Mononuclear cell (primary cell): ENCODE results near the gene CDH13. TPM values are rescaled to one million over a fixed set of nuclear protein-coding genes. Genes with fewer than 3 reads are reported as not detected.

Experiments
- H3K27me3 ChIP-seq: 2 replicates; pipeline ENCODE4 v1.6.0; 2011; ENCODE audit warnings: low read length, control low read depth; ENCODE audit not compliant: insufficient read depth
- H3K4me1 ChIP-seq: 2 replicates; pipeline ENCODE4 v1.5.1; 2011; ENCODE audit warnings: mild to moderate bottlenecking, low read length, control low read depth; ENCODE audit not compliant: insufficient read depth
- H3K4me3 ChIP-seq: 2 replicates; pipeline ENCODE4 v1.5.1; 2011; ENCODE audit warnings: mild to moderate bottlenecking, low read length, moderate library complexity
- H3K9me3 ChIP-seq: 2 replicates; pipeline ENCODE4 v1.5.1; 2011; ENCODE audit warnings: low read depth, mild to moderate bottlenecking, control low read depth, low read length
- total RNA-seq: library from RNA; depleted of rRNA; stranded (reverse); fragments of >200 nt; gene quantifications from one replicate; pipeline ENCODE4 v1.2.3, GENCODE V29; 2012

Gene CDH13
- total RNA-seq, 1 donor: 0.10 TPM

DNA sequence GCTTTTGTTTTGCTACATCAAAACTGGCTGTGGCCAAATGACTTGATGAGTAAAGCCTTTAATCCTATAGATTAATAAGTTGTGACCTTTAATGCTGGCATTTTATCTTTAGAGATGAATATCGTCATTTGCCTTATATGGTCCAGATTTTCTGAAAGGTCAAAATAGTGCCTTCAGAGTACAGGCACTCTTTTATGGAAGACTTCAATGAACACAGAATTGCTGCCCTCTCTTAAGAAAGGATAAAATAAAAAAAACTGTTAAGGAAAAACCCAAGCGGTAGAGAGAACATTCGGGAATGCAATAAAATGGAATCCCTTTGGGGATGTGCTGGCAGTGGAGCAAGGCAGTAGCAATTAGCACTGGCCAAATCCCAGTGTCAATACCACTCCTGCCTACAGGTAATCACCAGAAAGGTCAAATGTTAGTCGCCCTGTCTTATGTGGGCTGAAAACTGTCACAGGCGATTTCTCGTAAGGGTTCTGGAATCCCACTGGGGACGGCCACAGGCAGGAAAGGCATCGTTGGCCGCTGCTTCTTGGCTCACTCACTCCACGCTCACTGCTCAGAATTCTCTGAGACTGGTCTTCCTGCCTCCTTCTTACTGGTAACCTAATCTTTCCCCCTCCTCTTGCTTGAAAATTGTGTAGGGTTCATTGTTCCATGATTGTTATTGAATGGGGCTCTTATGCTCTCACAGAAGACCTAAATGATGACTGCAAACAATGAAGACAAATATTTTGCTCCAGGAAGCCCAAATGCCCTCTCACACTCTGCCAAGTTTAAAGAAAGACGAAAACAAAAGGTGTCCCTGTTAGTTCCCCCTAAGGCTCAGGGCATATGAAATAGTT, 1135.6 kb downstream of the CDH13 start:
- H3K27me3 ChIP-seq: no peaks in the 10 kb centered on the region
- no peak overlapping the region for H3K4me3 ChIP-seq
- no peaks in the 10 kb centered on the region for H3K9me3 ChIP-seq
- no peaks in the 10 kb centered on the region for H3K4me1 ChIP-seq

GRCh38 chr16:83762992-83763358, 1136.2 kb downstream of the CDH13 start:
- Histone ChIP-seq H3K4me3 (no peak overlapping the region), H3K9me3 (no peaks in the 10 kb centered on the region), H3K27me3 (no peaks in the 10 kb centered on the region), H3K4me1 (no peaks in the 10 kb centered on the region)

DNA sequence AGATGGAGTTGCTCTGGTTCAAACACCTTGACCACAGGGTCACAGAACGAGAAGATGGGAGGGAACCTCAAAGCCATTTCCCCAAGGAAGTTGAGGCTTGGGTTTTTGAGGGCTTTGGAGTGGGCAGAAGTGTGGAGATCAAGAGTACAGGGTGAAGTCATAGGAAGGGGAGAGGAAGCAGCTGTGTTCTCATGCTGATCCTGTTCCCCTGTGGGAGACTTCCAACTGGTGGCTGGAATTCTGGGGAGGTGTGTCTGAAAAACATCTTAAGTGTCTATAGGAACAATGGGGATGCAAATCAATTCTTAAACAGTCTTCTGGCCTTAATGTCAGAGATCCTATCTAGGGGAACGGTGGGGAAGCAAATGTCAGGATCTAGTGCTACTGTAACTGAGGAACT, 1142.2 kb downstream of the CDH13 start:
- Histone ChIP-seq H3K27me3 (no peaks in the 10 kb centered on the region), H3K9me3 (no peaks in the 10 kb centered on the region), H3K4me1 (peaks cover 13% of the 10 kb centered on the region), H3K4me3 (no peak overlapping the region)

- Histone ChIP-seq H3K27me3 (no peaks in the 10 kb centered on the region), H3K4me3 (no peak overlapping the region), H3K9me3 (no peaks in the 10 kb centered on the region), H3K4me1 (peaks cover 13% of the 10 kb centered on the region)
Measured at GRCh38 chr16:83769397-83770008, 1142.7 kb downstream of the CDH13 start.

DNA sequence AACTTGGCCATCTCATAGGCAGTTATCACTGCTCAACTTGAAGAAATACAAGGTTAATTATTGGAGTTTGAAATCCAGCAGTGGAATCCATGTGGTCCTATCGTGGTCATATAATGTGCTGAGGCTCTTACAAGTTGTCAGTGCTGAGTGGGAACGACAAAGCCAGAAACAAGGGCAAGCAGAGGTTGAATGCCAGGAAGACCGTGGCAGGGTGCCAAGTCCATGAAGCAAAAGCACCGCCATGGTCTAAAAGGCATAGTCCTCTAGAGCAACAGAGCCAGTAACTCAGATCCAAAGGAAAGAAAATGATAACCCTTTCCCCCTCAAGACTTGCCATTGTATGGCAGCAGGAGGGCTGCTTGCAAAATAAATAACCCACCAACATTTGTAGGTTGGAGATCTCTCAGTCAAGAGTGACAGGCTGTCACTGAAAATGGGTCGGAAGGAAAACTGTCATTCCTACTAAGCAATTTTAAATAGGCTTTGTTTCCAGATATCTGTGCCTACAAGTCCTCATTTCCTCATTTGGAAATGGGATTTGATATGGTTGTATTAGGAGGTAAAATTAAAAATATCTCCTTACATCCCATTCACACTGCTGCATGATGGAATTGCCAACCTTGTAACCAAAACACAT, 1144.7 kb downstream of the CDH13 start:
- no peaks in the 10 kb centered on the region for H3K9me3 ChIP-seq
- no peaks in the 10 kb centered on the region for H3K27me3 ChIP-seq
- no peak overlapping the region for H3K4me3 ChIP-seq
- peaks cover 13% of the 10 kb centered on the region for H3K4me1 ChIP-seq

DNA sequence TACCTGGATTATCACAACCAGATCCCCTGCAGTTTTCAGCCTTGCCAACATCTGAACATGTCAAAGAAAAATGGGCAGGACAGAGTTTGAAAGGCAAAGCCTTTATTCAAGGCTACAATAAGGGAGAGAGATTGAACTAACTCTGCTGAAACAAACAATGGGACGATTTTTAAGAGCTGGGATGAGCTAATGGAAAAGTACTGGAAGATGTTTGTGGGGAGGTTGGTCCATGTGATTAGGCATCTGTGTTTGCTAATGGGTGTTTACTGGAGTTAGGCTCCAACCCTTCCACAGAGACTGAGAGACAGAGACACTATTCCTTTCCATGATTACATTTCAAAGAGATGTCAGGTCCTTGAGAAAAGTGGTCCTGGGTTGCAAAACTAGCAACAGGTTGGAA, 1146.0 kb downstream of the CDH13 start:
- H3K27me3 ChIP-seq: no peaks in the 10 kb centered on the region

GRCh38 chr16:83774066-83774465, 1147.3 kb downstream of the CDH13 start:
- Histone ChIP-seq H3K27me3 (no peaks in the 10 kb centered on the region), H3K4me1 (peaks cover 10% of the 10 kb centered on the region), H3K4me3 (no peak overlapping the region), H3K9me3 (no peaks in the 10 kb centered on the region)

More for the DNA sequence above, 1146.0 kb downstream of the CDH13 start:
- H3K4me3 ChIP-seq: no peak overlapping the region
- peaks cover 13% of the 10 kb centered on the region for H3K4me1 ChIP-seq
- no peaks in the 10 kb centered on the region for H3K9me3 ChIP-seq

GRCh38 chr16:83776944-83777343, 1150.2 kb downstream of the CDH13 start:
- no peak overlapping the region for H3K4me3 ChIP-seq
- H3K9me3 ChIP-seq: no peaks in the 10 kb centered on the region
- H3K27me3 ChIP-seq: no peaks in the 10 kb centered on the region
- H3K4me1 ChIP-seq: peaks cover 6% of the 10 kb centered on the region

DNA sequence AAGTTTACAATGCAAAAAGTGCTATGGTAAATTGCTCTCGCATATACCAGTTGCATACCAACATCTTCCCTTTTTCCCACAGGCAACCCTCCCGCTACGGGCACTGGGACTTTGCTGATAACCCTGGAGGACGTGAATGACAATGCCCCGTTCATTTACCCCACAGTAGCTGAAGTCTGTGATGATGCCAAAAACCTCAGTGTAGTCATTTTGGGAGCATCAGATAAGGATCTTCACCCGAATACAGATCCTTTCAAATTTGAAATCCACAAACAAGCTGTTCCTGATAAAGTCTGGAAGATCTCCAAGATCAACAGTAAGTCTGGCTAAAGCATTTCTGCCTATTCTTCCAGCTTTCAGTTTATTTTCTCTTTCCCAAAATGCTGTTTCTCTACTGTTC, 1153.1 kb downstream of the CDH13 start:
- H3K4me1 ChIP-seq: peaks cover 6% of the 10 kb centered on the region
- H3K9me3 ChIP-seq: no peaks in the 10 kb centered on the region
- H3K4me3 ChIP-seq: no peak overlapping the region
- H3K27me3 ChIP-seq: no peaks in the 10 kb centered on the region

- H3K27me3 ChIP-seq: no peaks in the 10 kb centered on the region
- no peak overlapping the region for H3K4me3 ChIP-seq
- H3K4me1 ChIP-seq: peaks cover 5% of the 10 kb centered on the region
- H3K9me3 ChIP-seq: no peaks in the 10 kb centered on the region
Measured at GRCh38 chr16:83785455-83785854, 1158.7 kb downstream of the CDH13 start.

- Histone ChIP-seq H3K4me1 (no peaks in the 10 kb centered on the region), H3K9me3 (no peaks in the 10 kb centered on the region), H3K27me3 (no peaks in the 10 kb centered on the region), H3K4me3 (no peak overlapping the region)
Measured at GRCh38 chr16:83789642-83790401, 1163.1 kb downstream of the CDH13 start.

DNA sequence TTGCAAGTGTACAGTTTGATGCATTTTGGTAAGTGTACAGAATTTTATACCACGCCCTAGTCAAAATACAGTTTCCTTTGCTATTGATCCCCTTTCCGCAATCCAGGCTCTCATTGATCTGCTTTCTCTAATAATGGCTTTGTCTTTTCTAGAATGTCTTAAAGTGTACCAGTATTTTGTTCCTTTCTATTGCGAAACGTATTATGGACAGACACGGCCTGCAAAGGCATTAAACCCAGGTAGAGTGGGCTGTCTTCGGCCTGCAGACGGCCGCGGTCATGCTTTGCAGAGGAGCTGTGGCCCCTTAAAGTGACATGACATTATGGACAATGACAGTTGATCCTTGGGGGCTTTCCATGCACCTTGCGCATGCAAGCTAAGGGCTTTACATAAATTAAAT, 1165.1 kb downstream of the CDH13 start:
- Histone ChIP-seq H3K4me3 (no peak overlapping the region), H3K4me1 (no peaks in the 10 kb centered on the region), H3K9me3 (no peaks in the 10 kb centered on the region), H3K27me3 (no peaks in the 10 kb centered on the region)

DNA sequence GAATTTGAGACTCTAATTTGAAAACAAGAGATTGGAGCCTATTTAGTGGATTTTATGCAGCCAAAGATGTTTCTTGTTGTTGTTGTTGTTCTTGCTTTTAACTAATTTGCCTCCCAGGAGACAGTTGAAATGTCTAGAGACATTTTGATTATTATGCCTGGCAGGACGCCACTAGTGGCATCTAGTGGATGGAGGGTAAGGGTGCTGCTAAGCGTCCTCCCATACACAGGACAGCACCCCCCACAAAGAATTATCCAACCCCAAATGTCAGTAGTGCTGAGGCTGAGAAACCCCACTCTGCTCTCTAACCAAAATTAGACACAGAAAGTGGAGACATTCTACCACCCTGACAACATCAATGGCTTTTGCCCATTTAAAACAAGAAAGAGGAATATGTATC, 1165.6 kb downstream of the CDH13 start:
- Histone ChIP-seq H3K27me3 (no peaks in the 10 kb centered on the region), H3K9me3 (no peaks in the 10 kb centered on the region), H3K4me3 (no peak overlapping the region), H3K4me1 (no peaks in the 10 kb centered on the region)

GRCh38 chr16:83793179-83793578, 1166.4 kb downstream of the CDH13 start:
- Histone ChIP-seq H3K27me3 (no peaks in the 10 kb centered on the region), H3K4me1 (no peaks in the 10 kb centered on the region), H3K4me3 (no peak overlapping the region), H3K9me3 (no peaks in the 10 kb centered on the region)
